Gastrocnemius medialis (tissue), 4 donors: ENCODE data around the gene TOR1AIP2. TPM values are rescaled to one million over a fixed set of nuclear protein-coding genes. Genes with fewer than 3 reads are reported as not detected.
"Not testable (repeated sequence)": the region's sequence is repeated elsewhere in the genome, so short reads cannot be mapped to it uniquely, and the experiment has no call there.

Source experiments
- ATAC-seq, 2 donors: fragments of 150-250 bp; one replicate each; pipeline ENCODE4 v1.9.1; 2016
- DNase-seq, 2 donors: peaks; one replicate each; pipeline ENCODE4 v3.0.0-alpha.2; 2019
- H3K27ac ChIP-seq, 4 donors: fragments of 200-600 bp; sonication (generic); 1 replicate in 1 of 4; 2 replicates in 3 of 4; pipeline ENCODE4 v1.5.1; 2016 to 2018; ENCODE audit warnings: mild to moderate bottlenecking in 2 of 4, moderate library complexity in 1 of 4
- H3K27me3 ChIP-seq, 3 donors: fragments of 200-600 bp; sonication (generic) in 2 of 3; 1 replicate in 1 of 3; 2 replicates in 2 of 3; pipeline versions ENCODE4 v1.5.1 to v1.6.0; 2016 to 2019; ENCODE audit warnings: mild to moderate bottlenecking in 1 of 3, moderate library complexity in 1 of 3
- H3K36me3 ChIP-seq, 2 donors: fragments of 200-600 bp; sonication (generic) in 1 of 2; one replicate each; pipeline ENCODE4 v1.5.1; 2017 to 2018
- H3K4me1 ChIP-seq, 2 donors: fragments of 200-600 bp; sonication (generic) in 1 of 2; one replicate each; pipeline ENCODE4 v1.5.1; 2016 to 2017; ENCODE audit warnings: mild to moderate bottlenecking in 2 of 2
- H3K4me3 ChIP-seq, 4 donors: fragments of 200-600 bp; sonication (generic) in 3 of 4; 1 replicate in 1 of 4; 2 replicates in 3 of 4; pipeline ENCODE4 v1.5.1; 2016 to 2019; ENCODE audit warnings: mild to moderate bottlenecking in 2 of 4
- H3K9me3 ChIP-seq, 3 donors: fragments of 200-600 bp; sonication (generic) in 2 of 3; 1 replicate in 1 of 3; 2 replicates in 2 of 3; pipeline ENCODE4 v1.5.1; 2016 to 2019
- POLR2A ChIP-seq, 2 donors: fragments of 450-650 bp; IDR thresholded peaks; one replicate each; pipeline ENCODE4 v1.6.1; 2017; ENCODE audit warnings: antibody characterized with exemption in 2 of 2, mild to moderate bottlenecking in 2 of 2, moderate library complexity in 2 of 2
- in situ Hi-C, 4 donors: fragments of 200-750 bp; cut with MboI; loops; one replicate each; pipeline versions ENCODE4 v1.15.0 to v1.8.0; 2017; ENCODE audit warnings: low sequenced_read_pairs in 4 of 4
- intact Hi-C: fragments of 100-400 bp; cut with DNase I; formaldehyde crosslinking; loops from one replicate; pipeline ENCODE4 v1.15.1; 2023; ENCODE audit warnings: low total_unique reads
- total RNA-seq, 4 donors: library from RNA; depleted of rRNA; stranded (reverse); fragments of >200 nt; gene quantifications; one replicate each; pipeline versions ENCODE4 v1.1.0 to v1.2.3, GENCODE V29; 2016
- TF ChIP-seq, protein P1 (sequence below), 5 experiments: fragments of 450-650 bp in 3 of 5; fragments of 200-600 bp in 2 of 5; sonication (generic) in 2 of 5; IDR thresholded peaks in 4 of 5; conservative IDR thresholded peaks in 1 of 5; 1 replicate in 4 of 5; 2 replicates in 1 of 5; pipeline ENCODE4 v1.5.1; 2016 to 2019; ENCODE audit warnings: antibody characterized with exemption in 5 of 5, mild to moderate bottlenecking in 3 of 5, moderate library complexity in 3 of 5

The TOR1AIP2 gene
- total RNA-seq, 4 donors from 2014 or later: 78.7 to 274 (median 129) TPM

DNA sequence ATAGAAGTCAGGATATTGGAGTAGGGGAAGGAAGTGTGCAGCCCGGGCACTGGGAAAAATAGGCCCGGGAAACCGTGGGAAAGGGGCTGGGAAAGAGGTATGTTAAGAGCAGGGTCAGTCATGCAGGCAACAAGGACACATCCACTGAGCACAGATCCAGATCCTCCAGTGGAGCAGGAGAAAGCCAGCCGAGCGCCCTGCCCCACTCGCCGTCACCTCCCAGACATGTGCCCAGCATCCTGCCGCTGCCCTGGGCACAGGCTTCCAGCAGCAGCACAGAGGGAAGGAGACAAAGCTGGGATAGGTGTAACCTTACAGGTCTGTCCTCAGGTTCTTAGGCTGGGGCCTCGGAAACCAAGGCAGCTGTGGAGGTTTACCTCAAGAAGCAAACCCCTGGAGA is 70.3 kb downstream of the TOR1AIP2 start:
- DNase-seq (no peak), ATAC-seq (no peak)
- Histone ChIP-seq H3K27me3 (peaks cover 4 to 8% (median 5%) of the 10 kb centered on the region in 3 donors), H3K27ac (no peak overlapping the region), H3K4me3 (no peak overlapping the region), H3K36me3 (no peaks in the 10 kb centered on the region), H3K4me1 (no peaks in the 10 kb centered on the region), H3K9me3 (no peaks in the 10 kb centered on the region)
- intact Hi-C loops: no loop called here
- in situ Hi-C loops: loop anchor here (5.0 to 25.0 kb wide), 3 partner anchors 92 to 720 kb away; partner anchors contain the start of gene TOR3A (in 1 of the 4)
- TF ChIP-seq, protein P1, sequence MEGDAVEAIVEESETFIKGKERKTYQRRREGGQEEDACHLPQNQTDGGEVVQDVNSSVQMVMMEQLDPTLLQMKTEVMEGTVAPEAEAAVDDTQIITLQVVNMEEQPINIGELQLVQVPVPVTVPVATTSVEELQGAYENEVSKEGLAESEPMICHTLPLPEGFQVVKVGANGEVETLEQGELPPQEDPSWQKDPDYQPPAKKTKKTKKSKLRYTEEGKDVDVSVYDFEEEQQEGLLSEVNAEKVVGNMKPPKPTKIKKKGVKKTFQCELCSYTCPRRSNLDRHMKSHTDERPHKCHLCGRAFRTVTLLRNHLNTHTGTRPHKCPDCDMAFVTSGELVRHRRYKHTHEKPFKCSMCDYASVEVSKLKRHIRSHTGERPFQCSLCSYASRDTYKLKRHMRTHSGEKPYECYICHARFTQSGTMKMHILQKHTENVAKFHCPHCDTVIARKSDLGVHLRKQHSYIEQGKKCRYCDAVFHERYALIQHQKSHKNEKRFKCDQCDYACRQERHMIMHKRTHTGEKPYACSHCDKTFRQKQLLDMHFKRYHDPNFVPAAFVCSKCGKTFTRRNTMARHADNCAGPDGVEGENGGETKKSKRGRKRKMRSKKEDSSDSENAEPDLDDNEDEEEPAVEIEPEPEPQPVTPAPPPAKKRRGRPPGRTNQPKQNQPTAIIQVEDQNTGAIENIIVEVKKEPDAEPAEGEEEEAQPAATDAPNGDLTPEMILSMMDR (IDR thresholded peaks at IDR 0.05 in 4 of 5, conservative IDR thresholded peaks at IDR 0.05 in 1 of 5): no peak
- no peak for TF ChIP-seq POLR2A (IDR thresholded peaks at IDR 0.05)

DNA sequence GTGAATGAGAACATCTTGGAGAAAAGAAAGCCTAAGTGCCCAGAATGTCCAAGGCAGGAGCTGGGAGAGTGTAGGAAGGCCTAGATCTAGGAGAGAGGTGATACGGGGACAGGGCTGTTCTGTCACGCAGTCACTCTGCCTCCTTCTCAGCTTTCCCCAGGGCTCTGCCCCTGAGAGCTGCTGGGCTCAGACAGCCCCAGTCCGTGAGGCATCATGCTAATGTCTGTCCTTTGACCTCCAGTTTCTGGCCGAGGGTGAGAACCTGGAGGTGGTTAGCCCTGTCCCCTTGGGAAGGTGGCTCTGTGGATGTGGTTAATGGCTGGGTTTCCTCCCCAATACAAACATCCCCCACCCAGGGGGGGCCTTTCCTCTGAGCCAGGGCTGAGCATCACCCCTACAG is 71.3 kb downstream of the TOR1AIP2 start:
- Histone ChIP-seq H3K4me3 (no peak overlapping the region), H3K4me1 (no peaks in the 10 kb centered on the region), H3K27ac (no peak overlapping the region), H3K36me3 (no peaks in the 10 kb centered on the region), H3K9me3 (no peaks in the 10 kb centered on the region), H3K27me3 (peaks cover 0 to 4% (median 2%) of the 10 kb centered on the region in 3 donors)
- TF ChIP-seq, protein P1 (IDR thresholded peaks at IDR 0.05 in 4 of 5, conservative IDR thresholded peaks at IDR 0.05 in 1 of 5): no peak
- no peak for TF ChIP-seq POLR2A (IDR thresholded peaks at IDR 0.05)
- ATAC-seq (no peak), DNase-seq (no peak)
- in situ Hi-C loops: loop anchor here (5.0 to 25.0 kb wide), 3 partner anchors 92 to 719 kb away; partner anchors contain the start of gene TOR3A (in 1 of the 4)
- intact Hi-C loops: no loop called here

DNA sequence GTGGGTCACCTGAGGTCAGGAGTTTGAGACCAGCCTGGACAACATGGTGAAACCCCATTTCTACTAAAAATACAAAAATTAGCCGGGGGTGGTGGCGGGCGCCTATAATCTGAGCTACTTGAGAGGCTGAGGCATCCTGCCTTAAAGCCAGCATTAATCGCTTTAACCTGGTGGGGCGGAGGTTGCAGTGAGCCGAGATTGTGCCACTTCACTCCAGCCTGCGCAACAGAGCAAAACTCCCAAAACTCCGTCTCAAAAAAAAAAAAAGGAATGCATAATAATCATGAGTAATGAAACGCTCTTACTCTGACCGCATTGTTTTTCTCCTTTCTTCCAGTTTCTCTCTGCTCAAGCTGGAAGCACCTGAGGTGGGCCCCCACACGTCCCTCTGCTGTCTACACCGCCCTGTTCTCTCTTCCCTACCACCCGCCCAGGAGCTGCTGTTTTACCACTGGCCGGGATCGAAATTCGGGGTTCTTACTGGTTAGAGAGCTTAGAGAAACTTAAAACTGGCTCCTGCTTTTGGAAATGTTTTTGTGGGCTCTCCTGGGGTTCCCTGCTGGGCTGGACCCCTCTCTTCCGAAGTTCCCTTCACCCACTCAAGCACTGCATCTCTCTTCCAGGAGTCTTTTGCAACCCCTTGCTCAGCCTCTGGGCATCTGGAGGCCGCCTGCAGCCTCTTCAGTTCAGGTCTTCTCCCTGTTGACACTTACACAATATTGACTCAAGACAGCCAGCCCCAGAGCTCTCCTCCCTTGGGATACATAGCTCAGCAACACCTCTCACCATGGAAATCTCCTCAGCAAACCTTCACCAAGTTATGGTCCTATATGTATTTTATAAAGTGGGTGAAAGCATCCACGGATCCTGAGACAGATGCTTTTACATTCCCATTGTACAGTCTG is 72.1 kb downstream of the TOR1AIP2 start:
- intact Hi-C loops (no loop called here), in situ Hi-C loops (loop anchor here (5.0 to 25.0 kb wide), 3 partner anchors 91 to 718 kb away; partner anchors contain the start of gene TOR3A (in 1 of the 4))
- no peak for DNase-seq
- H3K27ac ChIP-seq: no peak overlapping the region
- H3K27me3 ChIP-seq: peaks cover 0 to 4% (median 0%) of the 10 kb centered on the region in 3 donors
- no peaks in the 10 kb centered on the region for H3K9me3 ChIP-seq
- TF ChIP-seq POLR2A (IDR thresholded peaks at IDR 0.05): no peak
- TF ChIP-seq, protein P1 (IDR thresholded peaks at IDR 0.05 in 4 of 5, conservative IDR thresholded peaks at IDR 0.05 in 1 of 5): no peak
- no peaks in the 10 kb centered on the region for H3K36me3 ChIP-seq
- no peak overlapping the region for H3K4me3 ChIP-seq
- H3K4me1 ChIP-seq: no peaks in the 10 kb centered on the region
- no peak for ATAC-seq

DNA sequence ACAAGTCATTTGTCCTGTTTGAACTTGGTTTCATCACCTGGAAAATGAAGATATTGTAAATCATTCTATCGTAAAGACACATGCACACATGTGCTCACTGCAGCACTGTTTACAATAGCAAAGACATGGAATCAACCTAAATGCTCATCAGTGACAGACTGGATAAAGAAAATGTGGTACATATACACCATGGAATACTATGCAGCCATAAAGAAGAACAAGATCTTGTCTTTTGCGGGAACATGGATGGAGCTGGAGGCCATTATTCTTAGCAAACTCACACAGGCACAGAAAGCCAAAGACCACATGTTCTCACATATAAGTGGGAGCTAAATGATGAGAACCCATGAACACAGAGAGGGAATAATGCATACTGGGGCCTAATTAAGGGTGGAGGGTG is 73.2 kb downstream of the TOR1AIP2 start:
- intact Hi-C loops: not testable (repeated sequence)
- in situ Hi-C loops: loop anchor here in 3 of 4 donors (10.0 to 25.0 kb wide), 2 partner anchors 90 to 717 kb away; partner anchors contain the start of gene TOR3A (in 1 of the 3)

DNA sequence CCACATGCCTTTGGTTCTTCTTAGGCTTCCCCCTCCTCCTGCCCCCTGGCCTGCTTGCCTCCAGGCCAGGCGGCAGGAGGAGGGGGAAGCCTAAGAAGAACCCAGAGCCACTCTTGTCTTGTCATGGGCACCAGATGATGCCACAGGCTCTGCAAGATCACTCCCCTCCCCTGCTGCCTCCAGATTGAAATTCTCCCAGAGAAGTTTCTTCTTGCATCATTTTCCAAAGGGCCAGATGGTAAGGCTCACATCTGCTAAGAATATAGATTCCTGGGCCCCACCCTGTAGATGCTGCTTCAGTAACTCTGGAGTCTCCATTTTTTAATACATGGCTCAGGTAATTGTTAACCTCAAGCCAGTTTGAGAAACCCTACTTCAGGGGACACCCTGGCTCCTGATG is 73.7 kb downstream of the TOR1AIP2 start:
- no peak for ATAC-seq
- Histone ChIP-seq H3K36me3 (no peaks in the 10 kb centered on the region), H3K27me3 (no peaks in the 10 kb centered on the region), H3K4me3 (no peak overlapping the region), H3K9me3 (no peaks in the 10 kb centered on the region), H3K27ac (no peak overlapping the region), H3K4me1 (peaks cover 0 to 2% of the 10 kb centered on the region in 2 donors)
- TF ChIP-seq POLR2A (IDR thresholded peaks at IDR 0.05): no peak
- TF ChIP-seq, protein P1 (IDR thresholded peaks at IDR 0.05 in 4 of 5, conservative IDR thresholded peaks at IDR 0.05 in 1 of 5): no peak
- in situ Hi-C loops: loop anchor here in 3 of 4 donors (10.0 to 25.0 kb wide), 2 partner anchors 89 to 717 kb away; partner anchors contain the start of gene TOR3A (in 1 of the 3)
- intact Hi-C loops: no loop called here
- DNase-seq: no peak

More for the DNA sequence above, 73.2 kb downstream of the TOR1AIP2 start:
- not testable (repeated sequence) for H3K36me3 ChIP-seq, H3K4me1 ChIP-seq, H3K4me3 ChIP-seq, DNase-seq, H3K9me3 ChIP-seq, H3K27me3 ChIP-seq, H3K27ac ChIP-seq, ATAC-seq
